Mucosa of stomach (tissue), 1 donor: ENCODE measurements around the gene SLC7A14.

Source experiments
- H3K27me3 ChIP-seq: one replicate; pipeline ENCODE4 v1.7.0; 2013; ENCODE audit warnings: mild to moderate bottlenecking, low read length; ENCODE audit not compliant: control insufficient read depth, insufficient read depth
- H3K36me3 ChIP-seq: one replicate; pipeline ENCODE4 v1.7.0; 2013; ENCODE audit warnings: low read length; ENCODE audit not compliant: control insufficient read depth, insufficient read depth
- H3K4me1 ChIP-seq: one replicate; pipeline ENCODE4 v1.7.0; 2013; ENCODE audit warnings: mild to moderate bottlenecking, low read length; ENCODE audit not compliant: control insufficient read depth, insufficient read depth
- H3K4me3 ChIP-seq: one replicate; pipeline ENCODE4 v1.7.0; 2013; ENCODE audit warnings: low read length
- H3K9ac ChIP-seq: one replicate; pipeline ENCODE4 v1.7.0; 2013; ENCODE audit warnings: mild to moderate bottlenecking, low read length, moderate library complexity
- H3K9me3 ChIP-seq: one replicate; pipeline ENCODE4 v1.7.0; 2013; ENCODE audit warnings: mild to moderate bottlenecking, low read length, moderate library complexity; ENCODE audit not compliant: control insufficient read depth
- donor health status: Pancreatic carcinoma.

Gene SLC7A14

GRCh38 chr3:170558427-170558826 is 27.4 kb downstream of the SLC7A14 start:
- Histone ChIP-seq H3K9me3 (no peaks in the 10 kb centered on the region), H3K4me3 (no peak overlapping the region), H3K9ac (no peak overlapping the region), H3K27me3 (no peaks in the 10 kb centered on the region), H3K4me1 (no peaks in the 10 kb centered on the region), H3K36me3 (no peaks in the 10 kb centered on the region)

- no peak overlapping the region for H3K9ac ChIP-seq
- H3K9me3 ChIP-seq, result no peaks in the 10 kb centered on the region
- no peaks in the 10 kb centered on the region for H3K36me3 ChIP-seq
- H3K4me3 ChIP-seq, result no peak overlapping the region
- H3K4me1 ChIP-seq, result no peaks in the 10 kb centered on the region
- H3K27me3 ChIP-seq, result no peaks in the 10 kb centered on the region
Measured at GRCh38 chr3:170555329-170555728, 30.5 kb downstream of the SLC7A14 start.

GRCh38 chr3:170553788-170554757 is 31.8 kb downstream of the SLC7A14 start:
- no peaks in the 10 kb centered on the region for H3K36me3 ChIP-seq
- H3K4me1 ChIP-seq, result no peaks in the 10 kb centered on the region
- H3K9ac ChIP-seq, result no peak overlapping the region
- no peaks in the 10 kb centered on the region for H3K27me3 ChIP-seq
- no peaks in the 10 kb centered on the region for H3K9me3 ChIP-seq
- no peak overlapping the region for H3K4me3 ChIP-seq

GRCh38 chr3:170551252-170551651 is 34.6 kb downstream of the SLC7A14 start:
- Histone ChIP-seq H3K9ac (no peak overlapping the region), H3K36me3 (no peaks in the 10 kb centered on the region), H3K27me3 (no peaks in the 10 kb centered on the region), H3K9me3 (no peaks in the 10 kb centered on the region), H3K4me1 (no peaks in the 10 kb centered on the region), H3K4me3 (no peak overlapping the region)

- H3K9ac ChIP-seq, result no peak overlapping the region
- H3K4me1 ChIP-seq, result no peaks in the 10 kb centered on the region
- no peaks in the 10 kb centered on the region for H3K9me3 ChIP-seq
- H3K27me3 ChIP-seq, result peaks cover 5% of the 10 kb centered on the region
- H3K4me3 ChIP-seq, result no peak overlapping the region
- H3K36me3 ChIP-seq, result no peaks in the 10 kb centered on the region
Measured at GRCh38 chr3:170542704-170543103, 43.2 kb downstream of the SLC7A14 start.

GRCh38 chr3:170539897-170540296 is 46.0 kb downstream of the SLC7A14 start:
- Histone ChIP-seq H3K4me1 (no peaks in the 10 kb centered on the region), H3K9ac (no peak overlapping the region), H3K9me3 (no peaks in the 10 kb centered on the region), H3K4me3 (no peak overlapping the region), H3K27me3 (peaks cover 4% of the 10 kb centered on the region), H3K36me3 (no peaks in the 10 kb centered on the region)

GRCh38 chr3:170536712-170537111 is 49.2 kb downstream of the SLC7A14 start:
- Histone ChIP-seq H3K9me3 (no peaks in the 10 kb centered on the region), H3K27me3 (peaks cover 9% of the 10 kb centered on the region), H3K9ac (no peak overlapping the region), H3K4me3 (no peak overlapping the region), H3K36me3 (no peaks in the 10 kb centered on the region), H3K4me1 (no peaks in the 10 kb centered on the region)

- Histone ChIP-seq H3K9me3 (no peaks in the 10 kb centered on the region), H3K27me3 (peaks cover 9% of the 10 kb centered on the region), H3K36me3 (no peaks in the 10 kb centered on the region), H3K9ac (no peak overlapping the region), H3K4me1 (no peaks in the 10 kb centered on the region), H3K4me3 (no peak overlapping the region)
Measured at GRCh38 chr3:170534227-170534626, 51.6 kb downstream of the SLC7A14 start.

- H3K27me3 ChIP-seq, result peaks cover 9% of the 10 kb centered on the region
- H3K9ac ChIP-seq, result no peak overlapping the region
- H3K4me3 ChIP-seq, result no peak overlapping the region
- no peaks in the 10 kb centered on the region for H3K36me3 ChIP-seq
- H3K4me1 ChIP-seq, result no peaks in the 10 kb centered on the region
- H3K9me3 ChIP-seq, result no peaks in the 10 kb centered on the region
Measured at GRCh38 chr3:170532573-170532972, 53.3 kb downstream of the SLC7A14 start.

- Histone ChIP-seq H3K9ac (no peak overlapping the region), H3K9me3 (no peaks in the 10 kb centered on the region), H3K27me3 (peaks cover 9% of the 10 kb centered on the region), H3K36me3 (no peaks in the 10 kb centered on the region), H3K4me1 (no peaks in the 10 kb centered on the region), H3K4me3 (no peak overlapping the region)
Measured at GRCh38 chr3:170531657-170532335, 54.1 kb downstream of the SLC7A14 start.

GRCh38 chr3:170531054-170531453 is 54.8 kb downstream of the SLC7A14 start:
- Histone ChIP-seq H3K9ac (no peak overlapping the region), H3K4me1 (no peaks in the 10 kb centered on the region), H3K9me3 (no peaks in the 10 kb centered on the region), H3K36me3 (no peaks in the 10 kb centered on the region), H3K27me3 (peaks cover 9% of the 10 kb centered on the region), H3K4me3 (no peak overlapping the region)

GRCh38 chr3:170529912-170530311 is 56.0 kb downstream of the SLC7A14 start:
- no peaks in the 10 kb centered on the region for H3K9me3 ChIP-seq
- no peak overlapping the region for H3K4me3 ChIP-seq
- no peak overlapping the region for H3K9ac ChIP-seq
- H3K4me1 ChIP-seq, result no peaks in the 10 kb centered on the region
- peaks cover 5% of the 10 kb centered on the region for H3K27me3 ChIP-seq
- no peaks in the 10 kb centered on the region for H3K36me3 ChIP-seq
